HG03097 (cell line): Measurements from ENCODE around the gene COG7.
"Not testable (repeated sequence)": the region's sequence is repeated elsewhere in the genome, so short reads cannot be mapped to it uniquely, and the experiment has no call there.

ENCODE experiments used
- ATAC-seq: cut with Tn5 transposase; IDR thresholded peaks from one replicate; pipeline ENCODE4 v1.9.1; 2021; ENCODE audit not compliant: unreplicated experiment, low FRiP score

COG7 gene

DNA sequence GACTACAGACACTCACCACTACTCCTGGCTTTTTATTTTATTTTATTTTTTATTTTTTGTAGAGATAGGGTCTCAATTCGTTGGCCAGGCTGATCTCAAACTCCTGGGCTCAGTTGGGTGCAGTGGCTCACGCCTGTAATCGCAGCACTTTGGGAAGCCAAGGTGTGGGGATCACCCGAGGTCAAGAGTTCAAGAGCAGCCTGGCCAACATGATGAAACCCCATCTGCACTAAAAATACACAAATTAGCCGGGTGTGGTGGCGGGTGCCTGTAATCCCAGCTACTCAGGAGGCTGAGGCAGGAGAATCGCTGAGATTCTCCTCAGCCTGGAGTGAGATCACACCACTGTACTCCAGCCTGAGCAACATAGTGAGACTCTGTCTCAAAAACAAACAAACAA is 86.6 kb downstream of the COG7 start:
- ATAC-seq, result not testable (repeated sequence)

DNA sequence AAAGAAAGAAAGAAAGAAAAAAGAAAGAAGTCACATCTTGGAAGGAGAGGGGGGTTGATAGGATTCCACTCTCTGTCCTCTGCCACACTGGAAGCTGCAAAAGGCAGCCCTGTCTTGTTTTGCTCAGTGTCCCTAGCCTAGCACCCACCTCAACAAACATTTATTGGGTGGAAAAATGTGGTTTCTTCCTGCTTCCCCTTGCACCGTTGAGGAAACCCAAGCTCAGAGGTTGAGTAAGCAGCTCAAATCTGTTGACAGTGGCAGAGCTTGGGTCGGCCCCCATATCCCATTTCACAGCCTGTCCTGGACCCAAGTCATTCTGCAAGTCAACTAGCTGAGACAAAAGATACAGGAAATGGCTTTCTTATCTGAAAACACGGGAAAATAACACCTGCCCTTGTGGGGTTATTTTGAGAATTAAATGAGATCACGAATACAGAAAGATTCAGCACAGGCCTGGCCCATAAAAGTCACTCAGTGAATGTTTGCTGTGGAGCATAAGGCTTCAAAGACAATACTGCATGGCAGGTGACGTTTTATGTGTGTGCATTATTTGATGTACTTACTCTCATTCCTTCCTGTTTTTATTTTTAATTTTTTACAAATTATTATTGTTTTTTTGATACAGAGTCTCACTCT is 87.3 kb downstream of the COG7 start:
- no peak for ATAC-seq

DNA sequence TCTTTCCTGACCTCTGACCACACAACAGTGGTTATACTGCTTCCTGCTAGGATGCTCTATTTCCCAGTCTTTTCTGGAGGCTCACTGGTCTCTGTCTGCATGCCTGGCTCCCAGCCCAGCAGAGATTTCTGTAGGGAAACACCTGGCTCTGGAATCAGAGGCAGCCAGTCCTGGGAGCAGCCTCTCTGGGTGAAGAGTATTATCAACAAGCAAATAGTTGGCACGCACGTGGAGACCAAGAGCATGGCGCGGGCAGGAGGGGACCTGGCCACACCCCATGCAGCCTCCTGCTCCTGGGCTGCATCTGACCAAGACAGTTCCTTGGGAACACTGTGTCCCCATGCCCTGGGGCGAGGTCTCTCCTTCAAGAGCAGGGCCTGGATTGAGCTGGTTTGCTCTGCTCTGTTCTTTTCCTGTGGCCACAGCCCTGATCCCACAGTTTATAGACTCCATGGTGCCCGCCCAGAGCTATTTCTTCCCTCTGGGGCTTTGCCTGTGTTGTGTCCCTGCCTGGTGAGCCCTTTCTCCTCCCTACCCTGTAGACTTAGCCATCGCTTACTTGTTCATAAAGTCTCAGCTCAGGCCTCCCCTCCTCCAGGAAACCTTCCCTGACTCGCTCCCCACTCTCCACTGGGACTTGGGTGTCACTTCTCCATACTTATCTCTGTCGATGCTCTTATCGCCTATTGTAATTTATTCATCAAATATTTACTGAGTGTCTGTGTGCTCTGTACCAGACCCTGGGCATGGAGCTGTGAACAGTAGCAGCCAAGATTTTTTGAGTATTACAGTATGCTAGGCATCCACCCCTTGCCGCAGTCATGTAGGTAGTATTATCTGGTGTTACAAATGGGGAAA is 90.3 kb downstream of the COG7 start:
- no peak for ATAC-seq

DNA sequence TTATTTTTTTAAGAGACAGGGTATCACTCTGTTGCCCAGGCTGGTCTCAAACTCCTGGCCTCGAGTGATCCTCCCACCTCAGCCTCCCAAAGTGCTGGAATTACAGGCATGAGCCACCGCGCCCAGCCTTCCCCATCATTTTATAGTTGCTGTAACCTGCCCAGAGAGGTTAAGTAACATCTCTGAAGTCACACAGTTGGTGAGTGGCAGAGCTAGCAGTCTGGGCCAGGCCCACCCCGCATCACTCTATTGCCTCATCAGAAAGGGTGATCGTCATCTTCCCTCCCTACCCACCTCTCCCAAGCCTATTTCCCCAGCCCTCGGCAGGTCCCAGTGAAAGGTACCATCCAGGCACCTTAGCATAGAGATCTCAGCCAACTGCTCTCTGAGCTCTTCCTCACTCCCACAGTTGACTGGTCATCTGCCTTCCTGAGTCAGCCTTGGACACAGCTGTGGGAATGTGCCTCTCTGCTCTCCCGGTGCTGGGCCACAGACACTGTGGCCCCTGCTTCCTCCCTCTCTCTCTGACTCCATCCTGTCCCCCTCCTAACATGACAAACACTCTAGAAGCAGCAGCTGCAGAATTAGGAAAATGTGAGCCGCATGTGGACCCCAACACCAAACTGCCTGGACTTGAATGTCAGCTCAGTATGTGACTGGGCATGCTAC is 93.8 kb downstream of the COG7 start:
- no peak for ATAC-seq

DNA sequence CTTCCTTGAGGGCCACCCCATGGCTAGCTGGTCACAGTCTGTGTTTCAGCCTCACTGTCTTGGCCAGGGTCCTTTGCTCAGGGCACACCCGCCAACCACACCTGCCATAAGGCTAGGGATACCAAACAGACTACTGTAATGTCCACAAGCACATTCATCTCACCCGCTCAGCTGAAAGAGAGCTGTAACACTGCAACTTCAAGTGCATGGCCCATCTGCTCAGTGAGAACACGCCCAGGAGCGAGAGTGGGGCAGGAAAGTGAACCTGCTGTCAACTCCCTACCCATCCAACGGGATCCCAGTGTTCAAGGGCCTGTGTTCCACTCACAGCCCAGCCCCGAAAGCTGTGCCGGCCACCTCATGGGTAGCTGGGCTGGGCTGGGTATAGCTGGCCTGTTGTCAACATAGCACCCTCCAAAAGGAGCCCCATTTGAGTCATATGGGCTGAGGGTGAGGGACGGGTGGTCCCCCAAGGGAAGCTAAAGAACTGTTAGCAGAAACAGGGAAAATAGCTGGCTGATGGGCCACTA is 95.2 kb downstream of the COG7 start:
- ATAC-seq, result no peak

DNA sequence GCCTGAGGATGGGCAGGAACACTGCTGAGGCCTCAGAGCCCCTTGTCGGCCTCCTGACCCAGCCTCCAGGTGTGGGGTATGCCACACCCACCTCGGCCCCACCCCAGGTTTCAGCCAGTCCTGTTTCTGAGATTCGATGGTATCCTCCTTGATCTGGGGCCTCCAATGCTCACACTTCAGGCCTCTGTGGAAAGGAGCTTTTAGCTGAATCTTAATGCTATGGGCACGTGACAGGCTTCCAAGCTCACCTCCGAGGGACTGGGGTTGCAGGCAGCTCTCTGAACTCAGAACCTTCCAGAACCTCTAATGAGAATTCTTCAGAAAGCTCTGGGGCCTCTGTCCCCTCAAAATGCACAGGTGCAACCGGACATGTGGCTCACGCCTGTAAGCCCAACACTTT is 96.0 kb downstream of the COG7 start:
- ATAC-seq, result no peak

DNA sequence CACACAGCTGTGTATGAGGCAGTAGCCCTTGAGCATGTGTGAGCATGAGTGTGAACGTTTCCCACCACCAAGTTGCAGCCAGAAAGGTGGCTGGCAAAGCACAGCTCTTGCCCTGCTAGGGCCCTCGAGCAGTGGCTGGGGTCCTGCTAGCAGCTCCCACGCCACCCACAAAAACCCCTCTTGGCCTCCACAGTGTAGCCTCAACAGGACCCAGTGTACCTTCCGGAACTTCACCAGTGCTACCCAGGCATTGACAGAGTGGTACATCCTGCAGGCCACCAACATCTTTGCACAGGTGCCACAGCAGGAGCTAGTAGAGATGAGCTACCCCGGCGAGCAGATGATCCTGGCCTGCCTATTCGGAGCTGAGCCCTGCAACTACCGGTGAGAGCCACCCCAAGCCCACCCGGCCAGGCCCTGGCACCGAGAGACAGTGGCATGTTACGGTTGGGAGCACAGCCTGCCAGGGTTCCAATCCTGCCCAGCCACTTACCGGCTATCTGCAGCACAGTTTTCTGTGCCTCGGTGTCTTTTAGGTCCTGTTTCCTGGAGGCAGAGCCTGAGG is 97.8 kb downstream of the COG7 start:
- no peak for ATAC-seq

DNA sequence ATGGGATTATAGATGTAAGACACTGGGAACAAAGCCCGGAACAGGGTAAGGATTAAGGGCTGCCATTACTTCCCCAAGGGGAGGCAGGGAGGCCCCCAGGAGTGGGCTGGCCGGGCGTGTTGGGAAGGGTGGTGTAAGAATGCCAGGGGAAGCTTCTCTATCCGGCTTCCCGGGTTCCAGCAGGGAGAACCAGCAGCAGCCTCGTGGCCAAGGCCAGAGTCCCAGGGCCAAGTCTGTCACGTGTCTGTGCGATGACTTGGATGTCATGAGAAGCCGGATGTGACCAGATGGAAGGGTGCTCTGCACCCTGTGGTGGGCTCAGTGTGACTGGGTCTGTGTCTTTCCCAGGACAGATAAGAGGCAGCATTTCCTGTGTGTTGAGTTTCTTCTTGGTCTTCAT is 98.7 kb downstream of the COG7 start:
- no peak for ATAC-seq

DNA sequence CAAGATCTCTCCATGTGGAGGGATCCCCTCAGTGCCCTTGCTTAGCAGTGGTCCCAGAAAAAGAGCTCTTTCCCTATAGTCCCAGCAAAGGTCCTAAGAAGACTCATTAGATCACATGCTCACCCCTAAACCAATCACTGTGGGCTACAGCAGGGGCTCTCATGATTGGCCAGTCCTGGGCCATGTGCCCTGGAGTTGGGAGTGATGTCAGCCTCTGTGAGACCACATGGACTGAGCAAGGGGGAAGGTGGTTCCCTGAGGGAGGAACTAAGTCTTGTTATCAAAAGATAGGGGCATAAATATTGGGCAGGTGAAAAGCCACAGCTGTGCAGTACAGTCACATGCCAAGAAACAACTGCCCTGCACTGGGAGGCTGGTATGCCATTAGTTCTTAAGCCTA is 99.5 kb downstream of the COG7 start:
- ATAC-seq, result no peak

DNA sequence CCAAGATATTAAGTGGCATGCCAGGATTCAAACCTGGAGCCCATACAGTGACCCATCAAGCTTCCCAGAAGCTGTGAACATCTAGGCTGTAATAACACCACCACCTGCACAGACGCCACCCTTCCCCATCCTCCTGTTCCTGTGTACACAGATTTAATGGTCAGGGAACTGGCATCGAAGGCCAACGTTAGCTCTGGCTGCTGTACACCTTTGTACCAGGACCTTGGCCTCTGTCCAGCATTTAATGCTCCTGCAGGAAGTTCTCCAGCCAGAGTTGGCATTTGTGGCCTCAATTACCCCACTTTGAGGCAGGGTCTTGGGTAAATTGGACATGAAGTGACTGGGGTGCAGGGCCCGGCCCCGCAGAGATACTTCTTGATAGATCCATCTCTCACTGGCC is 101.6 kb downstream of the COG7 start:
- ATAC-seq, result no peak

DNA sequence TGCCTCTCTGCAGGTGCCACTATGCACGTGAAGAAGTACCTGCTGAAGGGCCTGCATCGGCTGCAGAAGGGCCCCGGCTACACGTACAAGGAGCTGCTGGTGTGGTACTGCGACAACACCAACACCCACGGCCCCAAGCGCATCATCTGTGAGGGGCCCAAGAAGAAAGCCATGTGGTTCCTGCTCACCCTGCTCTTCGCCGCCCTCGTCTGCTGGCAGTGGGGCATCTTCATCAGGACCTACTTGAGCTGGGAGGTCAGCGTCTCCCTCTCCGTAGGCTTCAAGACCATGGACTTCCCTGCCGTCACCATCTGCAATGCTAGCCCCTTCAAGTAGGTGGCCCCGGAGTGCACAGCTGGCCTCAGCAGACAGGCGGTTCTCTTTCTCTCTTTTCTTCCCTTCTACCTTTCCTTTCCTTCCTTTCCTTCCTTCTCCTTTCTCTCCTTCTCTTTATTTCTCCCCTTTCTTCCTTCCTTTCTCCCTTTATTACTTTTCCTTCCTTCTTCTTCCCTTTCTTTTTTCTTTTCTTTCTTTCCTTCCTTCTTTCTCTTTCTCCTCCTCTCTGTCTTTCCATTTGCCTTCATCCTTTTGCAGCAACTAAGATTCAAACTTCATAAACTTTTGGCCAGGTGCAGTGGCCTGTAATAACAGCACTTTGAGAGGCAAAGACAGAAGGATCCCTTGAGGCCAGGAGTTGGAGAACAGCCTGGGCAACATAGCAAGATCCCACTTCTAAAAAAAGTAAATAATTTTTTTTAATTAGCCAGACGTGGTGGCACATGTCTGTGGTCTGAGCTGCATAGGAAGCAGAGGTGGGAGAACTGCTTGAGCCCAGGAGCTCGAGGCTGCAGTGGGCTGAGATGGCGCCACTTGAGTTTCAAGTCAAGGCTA is 104.2 kb downstream of the COG7 start:
- ATAC-seq, result no peak

DNA sequence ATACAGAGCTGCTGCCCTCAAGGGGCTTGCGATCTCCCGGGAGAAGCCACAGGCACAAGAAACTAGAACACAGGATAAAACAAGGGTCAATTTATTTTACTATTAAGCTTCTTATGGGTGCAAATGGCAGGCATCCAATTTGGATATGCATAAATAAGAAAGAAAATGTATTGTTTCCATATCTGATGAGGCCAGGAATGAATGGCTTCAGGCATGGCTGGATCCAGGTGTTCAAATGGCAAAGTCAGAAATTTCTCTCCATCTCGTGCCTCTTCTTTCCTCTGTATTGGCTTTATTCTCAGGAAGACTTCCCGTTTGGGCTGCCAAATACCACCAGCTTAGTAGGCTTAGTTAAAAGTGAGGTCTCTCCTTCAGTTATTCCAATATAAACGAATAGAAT is 107.8 kb downstream of the COG7 start:
- ATAC-seq, result no peak

DNA sequence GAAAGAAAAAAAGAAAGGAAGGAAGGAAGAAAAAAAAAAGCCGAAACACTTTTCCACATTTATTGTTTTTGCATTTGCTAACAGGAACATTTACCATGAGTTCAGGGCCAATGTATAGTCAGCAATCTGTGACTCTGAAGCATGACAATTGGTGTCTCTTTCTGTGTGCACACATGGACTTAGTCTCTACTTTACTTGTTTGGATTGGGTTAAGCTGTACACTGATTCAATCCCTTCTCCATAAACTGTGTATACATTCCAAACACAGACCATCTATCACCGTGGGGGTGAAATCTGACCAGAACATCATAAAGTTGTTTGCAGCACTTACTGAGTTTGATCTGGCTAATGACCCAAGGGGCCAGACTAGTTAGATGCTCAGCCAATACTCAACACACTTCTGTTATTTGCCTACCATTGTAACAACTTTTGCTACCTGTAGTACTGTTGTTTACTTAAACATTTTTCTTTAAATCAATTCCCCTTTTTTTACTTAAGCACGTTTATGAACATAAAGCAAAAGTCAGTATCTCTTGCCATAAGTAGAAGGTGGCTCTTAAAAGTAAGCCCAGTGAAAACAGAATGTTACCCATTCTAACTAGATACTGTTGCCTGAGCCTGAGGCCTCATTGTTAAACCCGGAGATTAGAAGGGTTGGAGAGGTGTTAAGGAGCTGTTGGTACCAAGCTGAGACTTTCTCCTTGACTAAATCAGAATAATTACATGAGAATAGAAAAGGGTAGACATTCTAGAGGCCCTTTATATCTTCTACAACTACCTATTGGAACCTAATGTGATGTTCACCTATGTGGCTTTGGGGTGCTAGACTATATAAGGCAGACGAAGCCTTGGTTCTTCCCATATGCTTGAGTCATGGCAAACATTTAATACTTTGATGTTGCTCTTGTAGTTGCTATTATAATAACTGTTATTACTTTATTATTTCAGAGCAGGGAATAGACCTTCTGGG is 109.1 kb downstream of the COG7 start:
- no peak for ATAC-seq

DNA sequence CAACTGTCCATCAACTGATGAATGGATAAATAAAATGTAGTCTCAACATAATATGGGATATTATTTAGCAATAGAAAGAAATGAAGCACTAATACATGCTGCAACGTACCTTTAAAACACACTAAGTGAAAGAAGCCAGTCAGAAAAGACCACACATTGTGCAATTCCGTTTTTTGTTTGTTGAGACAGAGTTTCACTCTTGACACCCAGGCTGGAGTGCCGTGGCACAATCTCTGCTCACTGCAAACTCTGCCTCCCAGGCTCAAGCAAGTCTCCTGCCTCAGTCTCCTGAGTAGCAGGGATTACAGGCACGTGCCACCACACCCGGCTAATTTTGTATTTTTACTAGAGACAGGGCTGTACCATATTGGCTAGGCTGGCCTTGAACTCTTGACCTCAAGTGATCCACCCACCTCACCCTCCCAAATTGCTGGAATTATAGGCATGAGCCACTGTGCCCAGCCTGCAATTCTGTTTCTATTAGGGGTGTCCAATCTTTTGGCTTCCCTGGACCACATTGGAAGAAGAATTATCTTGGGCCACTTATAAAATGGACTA is 110.8 kb downstream of the COG7 start:
- no peak for ATAC-seq

DNA sequence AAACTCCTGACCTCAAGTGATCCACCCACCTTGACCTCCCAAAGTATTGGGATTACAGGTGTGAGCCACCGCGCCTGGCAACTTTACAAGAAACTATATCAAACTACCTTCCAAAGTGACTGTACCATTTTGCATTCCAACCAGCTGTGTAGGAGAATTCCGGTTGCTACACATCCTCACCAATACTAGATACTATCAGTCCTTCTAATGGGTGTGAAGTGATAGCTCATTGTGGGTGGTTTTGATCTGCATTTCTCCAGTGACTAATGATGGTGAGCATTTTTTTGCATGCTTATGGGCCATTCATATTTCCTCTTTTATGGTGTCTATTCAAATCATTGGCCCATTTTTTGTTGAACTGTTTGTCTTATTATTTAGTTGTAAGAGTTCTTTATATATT is 113.2 kb downstream of the COG7 start:
- ATAC-seq, result no peak
